Activated CD4-positive, alpha-beta memory T cell treated with anti-CD3 and anti-CD28 coated beads for 36 hours (primary cell): ENCODE data around the gene C20orf204. TPM values are rescaled to one million over a fixed set of nuclear protein-coding genes. Genes with fewer than 3 reads are reported as not detected.
A peak's percentile ranks its signal among the peaks of the same experiment; 100 is the strongest.

ENCODE experiments used
- CTCF ChIA-PET: fragments of 350-600 bp; sonication (Branson Sonifier 250); formaldehyde crosslinking; loops from one replicate; lab custom pipeline; 2021; ENCODE audit warnings: antibody characterized with exemption, inconsistent platforms; lab: Charles Lee
- POLR2A ChIA-PET: fragments of 350-600 bp; sonication (Branson Sonifier 250); formaldehyde crosslinking; loops from one replicate; lab custom pipeline; 2021; ENCODE audit warnings: antibody characterized with exemption; lab: Charles Lee
- DNase-seq: peaks from one replicate; pipeline ENCODE4 v3.0.0-alpha.2; 2020
- H3K27ac Mint-ChIP-seq: one replicate; pipeline ENCODE4 v1.8.0; 2021; ENCODE audit warnings: mixed read lengths
- H3K27me3 Mint-ChIP-seq: one replicate; pipeline ENCODE4 v1.8.0; 2021; ENCODE audit warnings: mixed read lengths
- H3K36me3 Mint-ChIP-seq: one replicate; pipeline ENCODE4 v1.8.0; 2021; ENCODE audit warnings: mixed read lengths
- H3K4me1 Mint-ChIP-seq: one replicate; pipeline ENCODE4 v1.8.0; 2021; ENCODE audit warnings: low read depth, mixed read lengths
- H3K4me3 Mint-ChIP-seq: one replicate; pipeline ENCODE4 v1.8.0; 2021; ENCODE audit warnings: mild to moderate bottlenecking, mixed read lengths
- H3K9me3 Mint-ChIP-seq: one replicate; pipeline ENCODE4 v1.8.0; 2021; ENCODE audit warnings: mixed read lengths
- intact Hi-C: fragments of 100-400 bp; cut with micrococcal nuclease; formaldehyde crosslinking; loops from one replicate; pipeline ENCODE4 v1.15.1; 2023
- total RNA-seq, 2 experiments: library from RNA; stranded (reverse); gene quantifications; one replicate each; pipeline ENCODE4 v1.2.3, GENCODE V29; 2021

Gene C20orf204
- total RNA-seq, 2 experiments from 2014 or later, result 3.1 TPM

GRCh38 chr20:64047046-64047389 lies 11.0 kb downstream of the C20orf204 start:
- Mint-ChIP-seq H3K4me1 (peaks cover 4% of the 10 kb centered on the region), H3K36me3 (no peaks in the 10 kb centered on the region), H3K9me3 (no peaks in the 10 kb centered on the region), H3K27me3 (peaks cover 39% of the 10 kb centered on the region), H3K4me3 (no peak overlapping the region), H3K27ac (no peak overlapping the region)
- no peak for DNase-seq
- intact Hi-C loops, result no loop called here
- POLR2A ChIA-PET, result no interaction called here
- CTCF ChIA-PET, result interaction anchor here (1.6 kb wide), 1 partner anchor 8 kb away, joined by 9 read pairs; no protein-coding TSS in a partner anchor

GRCh38 chr20:64047968-64048401 lies 12.0 kb downstream of the C20orf204 start:
- Mint-ChIP-seq H3K4me1 (peaks cover 2% of the 10 kb centered on the region), H3K36me3 (no peaks in the 10 kb centered on the region), H3K27me3 (peaks cover 42% of the 10 kb centered on the region), H3K9me3 (no peaks in the 10 kb centered on the region), H3K27ac (no peak overlapping the region), H3K4me3 (no peak overlapping the region)
- no peak for DNase-seq
- intact Hi-C loops, result no loop called here
- CTCF ChIA-PET, result interaction anchor here (0.7 to 1.6 kb wide), 3 partner anchors 9 to 12 kb away, joined by 3 to 9 read pairs (median 5); no protein-coding TSS in a partner anchor
- POLR2A ChIA-PET, result no interaction called here

GRCh38 chr20:64048402-64049044 lies 12.5 kb downstream of the C20orf204 start:
- intact Hi-C loops, result no loop called here
- H3K36me3 Mint-ChIP-seq, result no peaks in the 10 kb centered on the region
- peaks cover 48% of the 10 kb centered on the region for H3K27me3 Mint-ChIP-seq
- ChIA-PET POLR2A (no interaction called here), CTCF (interaction anchor here (0.8 to 1.0 kb wide), 3 partner anchors 9 to 10 kb away, joined by 3 to 5 read pairs (median 3); no protein-coding TSS in a partner anchor)
- no peak overlapping the region for H3K27ac Mint-ChIP-seq
- no peaks in the 10 kb centered on the region for H3K9me3 Mint-ChIP-seq
- H3K4me1 Mint-ChIP-seq, result peaks cover 2% of the 10 kb centered on the region
- no peak for DNase-seq
- H3K4me3 Mint-ChIP-seq, result no peak overlapping the region

DNA sequence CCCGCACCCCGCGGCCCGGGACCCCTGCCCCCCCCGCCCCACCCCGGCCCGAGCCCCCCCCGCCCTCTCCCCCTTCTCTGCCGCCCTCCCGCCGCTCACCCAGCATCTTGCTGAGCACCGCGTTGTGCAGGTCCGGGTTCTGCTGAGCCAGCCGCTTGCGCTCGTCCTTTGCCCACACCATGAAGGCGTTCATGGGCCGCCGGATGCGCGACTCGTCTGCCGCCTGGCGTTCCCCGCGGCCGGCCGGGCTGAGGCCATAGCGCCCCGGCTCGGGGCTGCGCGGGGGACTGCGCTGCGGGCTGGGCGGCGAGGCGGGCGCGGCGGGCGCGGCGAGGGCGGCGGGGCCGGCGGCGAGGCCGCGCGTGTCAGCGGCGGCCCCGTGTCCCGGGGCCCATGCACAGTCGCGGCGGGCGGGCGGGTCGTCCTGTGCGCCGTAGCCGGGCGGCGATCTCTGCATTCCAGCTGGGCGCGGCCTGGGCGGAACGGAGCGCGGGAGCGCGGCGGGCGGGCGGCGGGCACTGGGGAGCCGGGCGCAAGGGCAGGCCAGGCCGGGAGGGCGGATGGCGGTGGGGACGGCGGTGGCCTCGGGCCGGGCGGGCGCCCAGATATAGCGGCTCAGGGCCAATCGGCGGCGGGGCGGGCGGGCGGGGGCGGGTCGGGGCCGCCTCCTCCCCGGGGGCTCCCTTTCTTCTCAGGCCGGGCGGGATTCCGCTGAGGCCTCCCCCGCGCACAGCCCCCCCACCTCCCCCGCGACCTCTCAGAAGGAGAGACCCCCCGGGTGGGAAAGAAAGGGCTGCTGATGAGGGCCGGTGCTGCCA lies 13.3 kb downstream of the C20orf204 start, which contains the start of gene SOX18:
TSS of gene SOX18 (minus strand) at position 580 of the 818 bp plus-strand sequence. CDS start at position 457, 123 bp downstream.
- POLR2A ChIA-PET, result no interaction called here
- intact Hi-C loops, result no loop called here
- CTCF ChIA-PET, result interaction anchor here (0.8 to 1.0 kb wide), 3 partner anchors 8 to 11 kb away, joined by 3 to 5 read pairs (median 3); no protein-coding TSS in a partner anchor
- DNase-seq, result peak; percentile 54
- H3K4me3 Mint-ChIP-seq, result no peak within 1 kb of the TSS
- no peaks in the 10 kb centered on the region for H3K36me3 Mint-ChIP-seq
- no peaks in the 10 kb centered on the region for H3K9me3 Mint-ChIP-seq
- peaks cover 50% of the 10 kb centered on the region for H3K27me3 Mint-ChIP-seq
- H3K4me1 Mint-ChIP-seq, result peaks cover 2% of the 10 kb centered on the region
- H3K27ac Mint-ChIP-seq, result no peak within 1 kb of the TSS

DNA sequence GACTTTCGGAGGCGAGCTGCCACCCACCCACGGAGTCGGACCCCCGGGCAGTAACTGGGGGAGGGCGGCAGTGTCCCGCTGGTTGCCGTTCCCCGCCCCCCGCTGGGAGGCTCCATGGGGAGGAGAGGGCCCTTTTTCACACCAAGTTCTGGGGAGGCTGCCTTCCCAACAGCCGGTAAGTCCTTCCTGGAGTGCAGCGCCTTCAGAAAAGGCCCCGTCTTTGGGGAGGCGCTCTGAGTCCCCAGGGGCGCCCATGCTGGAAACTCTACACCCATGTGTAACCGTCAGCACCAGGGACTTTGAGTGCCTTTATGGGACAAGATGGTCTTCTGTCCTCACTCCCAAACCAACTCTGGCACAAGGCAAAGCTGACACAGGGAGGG lies 13.9 kb downstream of the C20orf204 start:
- POLR2A ChIA-PET, result no interaction called here
- no peak overlapping the region for H3K4me3 Mint-ChIP-seq
- H3K9me3 Mint-ChIP-seq, result no peaks in the 10 kb centered on the region

DNA sequence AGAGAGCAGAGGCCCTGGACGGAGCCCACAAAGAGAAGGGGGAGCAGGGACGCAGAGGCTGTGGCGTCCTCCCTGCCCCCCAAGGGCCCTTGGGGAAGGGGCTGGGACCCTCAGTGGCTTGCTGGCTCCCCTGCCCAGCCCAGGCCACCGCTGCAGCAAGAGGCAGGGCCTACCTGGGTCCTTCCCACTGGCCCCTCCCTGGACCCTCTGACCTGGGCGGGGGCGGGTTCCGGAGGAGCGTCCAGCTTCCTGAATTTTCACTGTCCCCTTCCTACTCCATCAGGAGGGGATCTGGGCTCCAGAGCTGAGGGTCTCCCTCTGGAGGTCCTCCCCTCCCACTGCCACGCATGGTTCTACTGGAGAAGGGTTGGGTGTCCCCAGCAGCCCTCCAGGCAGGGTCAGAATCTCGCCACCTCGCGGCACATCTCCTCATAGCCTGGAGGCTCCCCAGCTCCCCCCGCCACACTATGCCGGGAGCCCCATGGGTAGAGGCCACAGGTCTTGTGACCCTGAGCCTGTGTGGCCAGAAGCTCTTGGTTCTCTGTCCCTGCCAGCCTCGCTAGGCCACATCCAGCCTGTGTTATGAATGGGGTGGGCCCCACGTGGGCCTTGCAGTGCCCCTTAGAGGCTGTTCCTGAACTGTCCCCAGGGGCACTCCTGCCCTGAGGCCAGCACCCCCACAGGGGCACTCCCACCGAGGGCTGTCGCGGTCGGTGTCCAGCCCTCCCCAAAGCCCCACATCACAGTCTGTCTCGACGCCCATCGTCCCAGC lies 14.5 kb downstream of the C20orf204 start:
- intact Hi-C loops, result no loop called here
- H3K27me3 Mint-ChIP-seq, result peaks cover 57% of the 10 kb centered on the region
- no peaks in the 10 kb centered on the region for H3K9me3 Mint-ChIP-seq
- no peaks in the 10 kb centered on the region for H3K36me3 Mint-ChIP-seq
- peaks cover 2% of the 10 kb centered on the region for H3K4me1 Mint-ChIP-seq
- no peak overlapping the region for H3K27ac Mint-ChIP-seq
- no peak for DNase-seq
- H3K4me3 Mint-ChIP-seq, result no peak overlapping the region
- POLR2A ChIA-PET, result no interaction called here
- CTCF ChIA-PET, result interaction anchor here (1.2 to 1.4 kb wide), 2 partner anchors 10 to 16 kb away, joined by 3 to 8 read pairs; no protein-coding TSS in a partner anchor

More for the DNA sequence above, 13.9 kb downstream of the C20orf204 start:
- Mint-ChIP-seq H3K27me3 (peaks cover 53% of the 10 kb centered on the region), H3K4me1 (peaks cover 2% of the 10 kb centered on the region), H3K27ac (no peak overlapping the region), H3K36me3 (no peaks in the 10 kb centered on the region)
- CTCF ChIA-PET, result interaction anchor here (1.4 kb wide), 1 partner anchor 9 kb away, joined by 8 read pairs; no protein-coding TSS in a partner anchor
- intact Hi-C loops, result no loop called here
- DNase-seq, result no peak

DNA sequence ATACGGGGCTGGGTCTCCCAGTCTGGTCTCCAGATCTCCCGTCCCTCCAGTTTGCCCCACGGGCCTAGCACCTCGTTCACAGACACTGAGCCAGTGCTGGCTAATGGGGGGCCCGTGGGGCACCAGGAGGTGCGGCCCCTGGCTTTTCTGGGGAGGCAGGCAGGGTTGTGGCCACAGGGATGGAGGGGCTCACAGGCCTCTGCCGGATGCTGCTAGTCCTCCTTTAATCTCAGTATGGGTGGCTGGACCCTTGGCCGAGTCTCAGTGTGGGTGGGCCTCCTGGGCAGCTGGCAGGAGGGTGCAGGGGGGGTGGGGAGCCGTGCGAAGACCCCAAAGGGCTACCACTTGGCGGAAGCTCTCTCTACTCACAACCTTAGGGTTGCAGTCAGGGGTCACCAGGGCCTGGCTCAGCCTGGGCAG lies 15.1 kb downstream of the C20orf204 start:
- H3K9me3 Mint-ChIP-seq, result no peaks in the 10 kb centered on the region

GRCh38 chr20:64051561-64052325 lies 15.8 kb downstream of the C20orf204 start:
- CTCF ChIA-PET, result interaction anchor here (3.5 kb wide), 1 partner anchor 13 kb away, joined by 16 read pairs; no protein-coding TSS in a partner anchor
- POLR2A ChIA-PET, result no interaction called here
- DNase-seq, result no peak
- Mint-ChIP-seq H3K9me3 (no peaks in the 10 kb centered on the region), H3K27ac (no peak overlapping the region), H3K36me3 (no peaks in the 10 kb centered on the region), H3K4me3 (no peak overlapping the region), H3K4me1 (peaks cover 2% of the 10 kb centered on the region), H3K27me3 (peaks cover 50% of the 10 kb centered on the region)
- intact Hi-C loops, result no loop called here

More for the DNA sequence above, 15.1 kb downstream of the C20orf204 start:
- CTCF ChIA-PET, result interaction anchor here (1.2 to 1.4 kb wide), 2 partner anchors 11 to 17 kb away, joined by 3 to 8 read pairs; no protein-coding TSS in a partner anchor
- Mint-ChIP-seq H3K36me3 (no peaks in the 10 kb centered on the region), H3K4me1 (peaks cover 2% of the 10 kb centered on the region), H3K27ac (no peak overlapping the region), H3K4me3 (no peak overlapping the region), H3K27me3 (peaks cover 55% of the 10 kb centered on the region)
- DNase-seq, result no peak
- POLR2A ChIA-PET, result no interaction called here
- intact Hi-C loops, result no loop called here

- Mint-ChIP-seq H3K27me3 (peaks cover 44% of the 10 kb centered on the region), H3K4me3 (no peak overlapping the region), H3K4me1 (peaks cover 6% of the 10 kb centered on the region), H3K36me3 (no peaks in the 10 kb centered on the region), H3K9me3 (no peaks in the 10 kb centered on the region), H3K27ac (no peak overlapping the region)
- POLR2A ChIA-PET, result no interaction called here
- no peak for DNase-seq
- intact Hi-C loops, result no loop called here
- CTCF ChIA-PET, result interaction anchor here (3.5 kb wide), 1 partner anchor 13 kb away, joined by 16 read pairs; no protein-coding TSS in a partner anchor
Measured at GRCh38 chr20:64052326-64052722, 16.3 kb downstream of the C20orf204 start.

GRCh38 chr20:64052987-64053840 lies 17.2 kb downstream of the C20orf204 start:
- Mint-ChIP-seq H3K36me3 (no peaks in the 10 kb centered on the region), H3K27me3 (peaks cover 39% of the 10 kb centered on the region), H3K27ac (no peak overlapping the region), H3K4me1 (peaks cover 13% of the 10 kb centered on the region), H3K4me3 (no peak overlapping the region), H3K9me3 (no peaks in the 10 kb centered on the region)
- DNase-seq, result no peak
- ChIA-PET CTCF (interaction anchor here (0.7 to 3.5 kb wide), 4 partner anchors 14 to 80 kb away, joined by 3 to 16 read pairs (median 4); partner anchors contain the start of gene LKAAEAR1), POLR2A (interaction anchor here (1.0 kb wide), 1 partner anchor 9 kb away, joined by 3 read pairs; no protein-coding TSS in a partner anchor)
- intact Hi-C loops, result no loop called here
